ENCODE results near the gene UBALD1.

Gene UBALD1

DNA sequence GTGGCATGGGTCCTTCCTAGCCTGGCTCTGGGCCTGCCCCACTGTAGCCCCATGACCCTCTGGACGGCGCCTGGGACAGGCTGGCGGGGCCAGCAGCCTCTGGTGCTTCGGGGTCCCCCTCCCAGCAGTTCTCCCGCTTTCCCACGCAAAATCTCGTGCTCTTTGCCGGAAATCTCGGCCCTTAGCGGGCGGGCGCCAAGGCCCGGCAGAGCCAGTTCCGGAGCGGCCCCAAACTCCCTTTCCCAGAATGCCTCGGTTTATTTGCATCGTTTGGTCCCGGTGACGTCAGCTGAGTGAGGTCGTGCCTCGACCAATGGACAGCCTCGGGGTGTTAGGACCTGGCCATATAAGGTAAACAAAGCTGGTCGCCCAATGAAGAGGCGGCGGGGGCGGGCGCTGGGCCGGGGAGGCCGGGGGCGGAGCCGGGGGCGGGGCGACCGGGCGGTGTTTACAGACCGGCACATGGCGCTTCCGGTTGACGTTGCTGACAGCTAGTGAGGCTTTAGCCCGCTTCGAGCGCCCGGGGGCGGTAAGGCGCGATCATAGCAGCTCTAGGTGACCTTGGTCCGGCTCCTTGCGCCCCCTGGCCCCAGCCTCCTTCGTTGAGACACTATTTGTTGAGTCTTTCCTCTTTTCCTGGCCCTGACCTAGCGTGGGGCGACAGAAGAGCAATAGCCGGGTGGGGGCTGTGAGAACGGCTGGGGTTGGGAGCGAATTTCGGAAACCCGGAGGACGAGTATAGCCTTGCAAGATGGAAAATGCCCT, 1.5 kb upstream of the UBALD1 start:
- DNase-seq (ENCODE audit: insufficient read length, low spot score) (peak; percentile 93), FAIRE-seq (peak; percentile 99)

DNA sequence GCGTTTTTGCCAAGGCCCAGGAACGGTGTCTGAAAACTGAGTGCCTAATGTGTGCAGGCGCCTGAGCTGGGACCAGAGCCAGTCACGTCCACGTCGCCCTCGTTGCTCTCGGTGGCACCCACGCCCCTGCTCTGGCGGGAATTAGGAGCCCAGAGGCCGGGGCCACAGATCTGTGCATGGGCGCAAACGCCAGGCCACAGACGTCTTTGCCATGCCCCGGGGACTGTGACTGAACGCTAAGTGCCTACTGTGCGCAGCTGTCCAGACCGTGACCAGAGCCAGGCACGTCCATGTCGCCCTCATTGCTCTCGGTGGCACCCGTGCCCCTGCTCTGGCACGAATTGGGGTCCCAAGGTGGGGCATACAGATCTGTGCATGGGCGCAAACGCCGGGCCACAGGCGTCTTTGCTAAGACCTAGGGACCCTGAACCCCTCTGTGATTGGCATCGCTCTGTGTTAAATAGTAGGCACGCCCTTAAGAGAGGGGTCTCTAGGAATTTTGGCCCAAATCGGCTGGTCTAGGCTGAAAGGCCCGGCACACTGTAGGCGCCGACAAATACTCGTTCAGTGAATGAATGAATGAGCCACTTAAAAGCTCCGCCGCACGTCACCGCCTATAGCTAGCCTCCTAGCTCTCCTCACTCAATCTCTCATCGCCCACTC, 827 bp upstream of the UBALD1 start:
- DNase-seq (ENCODE audit: insufficient read length, low spot score) (no peak), FAIRE-seq (no peak)

DNA sequence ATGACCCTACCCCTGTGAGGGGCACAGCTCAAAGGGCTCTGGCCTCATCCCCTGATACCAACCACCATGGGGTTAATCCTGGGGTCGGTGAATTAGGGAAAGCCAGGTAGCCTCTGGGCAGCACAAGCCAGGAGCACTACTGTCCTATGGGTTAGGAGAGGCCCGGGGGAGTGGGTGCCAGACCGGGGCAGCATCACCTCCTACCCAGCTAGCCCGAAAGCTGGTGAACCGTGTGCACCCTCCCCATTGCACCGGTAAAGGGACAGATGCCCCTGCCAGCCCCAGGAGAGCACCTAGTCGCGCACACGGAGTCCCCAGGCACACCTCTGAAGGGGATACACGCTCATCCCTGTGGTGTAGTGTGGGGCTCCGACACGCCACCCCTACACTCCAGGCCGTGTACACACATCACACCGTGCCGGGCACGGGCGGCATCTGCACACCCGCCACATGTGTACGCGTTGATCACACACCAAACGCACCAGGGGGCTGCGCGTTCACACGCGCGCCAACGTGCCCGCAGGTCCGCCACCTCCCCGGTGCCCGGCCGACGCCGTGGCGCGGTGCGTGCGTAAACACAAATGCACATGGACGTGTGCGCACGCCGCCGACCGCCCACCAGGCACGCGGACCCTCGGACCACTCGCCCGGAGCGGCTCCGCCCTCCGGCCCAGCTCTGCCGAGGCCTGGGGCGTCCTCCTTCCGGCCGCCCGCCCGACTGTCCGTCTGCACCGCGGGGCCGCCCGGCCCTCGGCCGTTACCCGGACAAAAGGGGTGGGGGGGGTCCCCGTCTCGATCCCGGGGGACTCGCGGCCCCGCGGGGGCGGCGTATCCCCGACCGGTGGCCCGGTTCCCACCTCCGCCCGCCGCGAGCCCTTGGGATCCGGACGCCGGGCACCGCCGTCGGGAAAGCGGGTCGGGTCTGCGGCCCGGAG, 785 bp downstream of the UBALD1 start:
- DNase-seq (ENCODE audit: insufficient read length, low spot score) (peak; percentile 43), FAIRE-seq (no peak)

DNA sequence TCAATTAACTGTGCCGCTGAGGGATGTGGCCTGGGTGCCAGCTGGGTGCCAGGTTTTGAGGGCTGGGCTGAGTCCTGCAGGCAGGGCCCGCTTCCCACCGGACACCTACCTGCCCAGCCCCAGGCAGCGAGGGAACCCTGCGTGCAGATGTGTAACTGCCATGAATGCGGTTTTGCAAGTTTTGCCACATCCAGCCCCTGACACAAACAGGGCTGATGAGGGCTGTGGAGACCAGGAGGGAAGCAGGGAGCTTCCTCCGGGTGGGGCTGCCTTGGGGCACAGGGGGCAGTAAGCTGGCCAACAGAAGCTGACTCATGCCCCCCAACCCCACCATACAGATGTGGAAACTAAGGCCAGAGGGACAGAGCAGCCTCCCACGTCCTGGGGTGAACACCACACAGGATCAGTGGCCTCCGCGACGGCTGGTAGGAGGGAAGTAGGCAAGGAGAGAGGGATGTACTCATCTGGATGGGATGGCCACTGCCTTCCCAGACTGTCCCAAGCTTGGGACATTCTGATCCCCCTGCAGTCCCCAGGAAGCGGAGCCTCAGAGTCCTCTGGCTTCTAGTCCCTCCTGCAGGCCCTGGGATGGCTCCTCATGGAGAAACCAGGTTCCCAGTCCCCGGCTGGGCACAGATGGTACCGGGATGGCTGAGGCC, 1.6 kb downstream of the UBALD1 start:
- DNase-seq (ENCODE audit: insufficient read length, low spot score), result no peak
- FAIRE-seq, result no peak

DNA sequence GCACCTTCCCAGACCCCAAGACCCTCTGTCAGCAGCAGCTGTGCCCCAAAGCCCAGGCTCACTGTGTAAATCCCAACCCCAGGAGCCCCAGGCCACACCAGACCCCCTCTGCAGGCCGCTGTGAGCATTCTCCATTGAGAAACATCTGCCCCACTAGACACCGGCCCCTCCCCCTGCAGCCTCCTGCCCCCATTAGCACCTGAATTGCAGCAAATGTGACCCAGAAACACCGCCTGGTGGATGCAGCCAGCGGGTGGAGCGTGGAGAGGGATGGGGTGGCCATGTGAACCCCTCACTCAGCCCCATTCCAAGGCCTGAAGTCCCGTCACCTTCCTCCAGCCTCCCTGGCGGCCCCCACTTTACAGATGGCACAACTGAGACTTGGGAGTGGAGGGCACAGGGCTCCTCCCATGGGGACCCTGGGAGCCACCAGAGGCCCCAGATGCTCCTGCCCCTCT, 2.2 kb downstream of the UBALD1 start:
- DNase-seq (ENCODE audit: insufficient read length, low spot score) (no peak), FAIRE-seq (no peak)

DNA sequence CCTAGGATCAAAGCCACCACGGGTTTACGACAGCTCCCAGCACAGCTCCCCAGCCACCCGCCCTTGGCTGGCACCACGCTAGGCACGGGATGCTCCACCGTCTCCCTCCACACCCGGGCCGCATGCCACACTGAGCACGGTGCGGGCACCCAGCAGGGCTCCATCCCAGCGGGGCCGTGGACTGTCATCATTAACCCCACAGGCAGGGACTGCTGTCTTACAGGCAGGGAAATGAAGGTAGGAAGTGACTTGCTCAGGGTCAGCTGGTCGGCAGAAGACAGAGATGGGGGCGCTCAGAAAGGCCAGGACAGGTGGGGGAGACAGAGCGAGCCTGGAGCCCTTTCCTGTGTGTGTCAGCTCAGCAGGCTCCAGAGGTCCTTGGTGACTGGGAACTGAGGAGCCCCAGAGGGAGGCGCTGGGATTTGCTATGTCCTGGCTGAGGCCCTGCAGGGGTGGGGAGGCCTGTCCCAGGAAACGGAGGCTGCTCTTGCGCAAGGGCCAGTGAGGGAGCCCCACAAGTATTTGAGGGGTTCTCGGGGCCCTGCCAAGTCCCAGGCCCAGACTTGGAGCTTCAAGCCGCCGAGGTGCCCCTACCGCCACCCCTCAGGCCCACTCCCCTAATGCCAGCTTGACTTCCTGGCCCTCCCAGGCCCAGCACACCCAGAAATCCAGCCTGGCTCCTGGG, 3.2 kb downstream of the UBALD1 start:
- FAIRE-seq, result no peak
- no peak for DNase-seq (ENCODE audit: insufficient read length, low spot score)

DNA sequence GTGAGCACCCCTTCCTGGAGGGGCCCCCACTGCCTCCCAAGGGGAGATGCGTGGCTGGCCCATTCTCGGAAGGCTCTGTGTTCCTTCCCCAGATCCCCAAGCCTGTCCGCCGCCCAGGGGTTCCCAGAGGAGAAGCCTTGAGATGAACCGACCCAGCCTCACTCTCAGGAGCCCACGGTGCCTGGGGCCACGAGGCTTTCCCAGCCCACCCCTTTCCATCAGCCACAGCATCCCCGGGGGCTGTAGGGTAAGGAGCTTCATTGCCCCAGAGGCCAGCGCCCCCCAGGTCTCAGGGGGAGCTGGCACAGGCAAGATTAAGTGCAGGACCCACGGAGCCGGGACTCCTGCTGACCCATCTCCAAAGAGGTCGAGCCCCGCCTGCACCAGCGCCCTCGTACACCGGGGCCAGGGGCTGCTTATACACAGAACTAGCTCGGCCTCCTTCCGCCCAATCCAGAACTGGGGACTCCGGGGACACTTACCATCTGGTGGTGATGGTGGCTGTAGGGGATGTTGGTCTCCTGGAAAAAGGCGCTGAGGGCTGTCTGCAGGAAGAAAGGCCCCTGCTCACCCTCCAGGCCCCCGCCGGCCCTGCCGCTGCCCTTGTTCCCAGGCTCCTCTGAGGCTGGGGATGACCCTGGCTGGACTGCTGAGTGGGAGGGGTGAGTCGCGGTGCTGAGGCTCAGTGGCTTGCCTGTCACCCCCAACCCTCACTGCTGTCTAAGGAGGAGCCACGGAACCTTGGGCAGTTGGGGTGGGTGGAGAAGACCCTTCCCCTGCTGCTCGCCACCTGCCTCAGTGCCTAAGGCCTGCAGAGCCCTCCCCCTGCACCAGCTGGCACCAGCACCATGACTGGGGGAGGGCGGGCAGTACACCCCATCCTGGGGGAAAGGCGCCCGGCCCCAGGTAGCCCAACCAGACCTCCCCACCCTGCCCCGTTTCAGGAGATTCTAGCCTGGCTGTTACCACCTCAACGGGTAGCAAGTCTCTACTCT, 4.4 kb downstream of the UBALD1 start:
- no peak for DNase-seq (ENCODE audit: insufficient read length, low spot score)
- FAIRE-seq, result no peak

DNA sequence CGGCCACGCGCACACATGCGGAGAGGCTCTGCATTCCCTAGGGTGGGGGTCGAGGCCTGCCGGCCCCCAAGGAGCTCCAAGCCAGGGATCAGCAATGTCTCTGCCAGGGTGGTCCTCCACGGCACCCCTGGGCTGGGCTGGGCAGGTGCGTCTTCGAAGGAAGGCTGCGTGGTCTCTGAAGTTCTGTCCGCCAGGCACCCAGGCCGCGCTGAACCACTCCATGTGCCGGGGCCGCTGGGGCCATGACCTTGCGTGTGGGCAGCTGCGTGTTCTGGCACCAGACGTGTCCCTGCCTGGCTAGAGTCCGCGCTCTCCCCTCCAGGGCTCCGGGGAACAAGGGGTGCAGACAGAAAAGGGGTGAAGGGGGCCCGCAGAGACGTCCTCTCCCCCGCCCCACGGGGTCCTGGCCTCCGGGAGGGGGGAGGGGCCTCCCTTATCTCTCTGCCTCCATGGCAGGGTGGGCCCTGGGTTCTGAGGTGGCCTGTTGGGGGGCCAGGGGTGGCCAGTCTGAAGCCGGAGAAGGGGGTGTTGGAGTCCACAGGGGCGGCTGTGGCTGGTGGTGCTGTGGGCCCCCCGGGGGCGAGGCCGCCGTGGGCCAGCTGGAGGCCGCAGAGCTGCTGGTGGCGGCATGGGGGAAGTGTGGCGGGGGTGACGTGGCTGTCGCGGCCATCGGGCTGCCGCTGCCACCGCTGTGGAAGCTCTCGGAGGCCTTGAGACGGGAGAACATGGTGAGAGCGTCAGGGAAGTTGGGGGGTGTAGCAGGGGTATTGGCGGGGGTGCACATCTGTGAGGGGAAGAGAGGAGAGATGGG, 5.3 kb downstream of the UBALD1 start:
- FAIRE-seq, result no peak

DNA sequence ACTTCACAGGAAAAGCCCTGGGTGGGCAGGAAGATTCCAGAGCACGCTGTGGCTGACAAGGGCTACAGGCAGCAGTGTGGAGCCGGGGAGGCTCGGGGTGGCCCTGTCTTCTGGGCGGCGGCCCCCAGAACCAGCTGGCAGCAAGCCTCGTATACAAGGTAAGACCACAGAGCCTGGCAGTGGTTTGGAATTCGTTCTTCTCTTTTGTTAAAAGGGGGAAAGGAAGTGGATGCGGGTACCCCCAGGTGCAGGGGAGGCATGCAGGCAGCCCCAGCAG, 6.0 kb downstream of the UBALD1 start:
- no peak for FAIRE-seq
- no peak for DNase-seq (ENCODE audit: insufficient read length, low spot score)

More for the DNA sequence above, 5.3 kb downstream of the UBALD1 start:
- DNase-seq (ENCODE audit: insufficient read length, low spot score), result no peak

DNA sequence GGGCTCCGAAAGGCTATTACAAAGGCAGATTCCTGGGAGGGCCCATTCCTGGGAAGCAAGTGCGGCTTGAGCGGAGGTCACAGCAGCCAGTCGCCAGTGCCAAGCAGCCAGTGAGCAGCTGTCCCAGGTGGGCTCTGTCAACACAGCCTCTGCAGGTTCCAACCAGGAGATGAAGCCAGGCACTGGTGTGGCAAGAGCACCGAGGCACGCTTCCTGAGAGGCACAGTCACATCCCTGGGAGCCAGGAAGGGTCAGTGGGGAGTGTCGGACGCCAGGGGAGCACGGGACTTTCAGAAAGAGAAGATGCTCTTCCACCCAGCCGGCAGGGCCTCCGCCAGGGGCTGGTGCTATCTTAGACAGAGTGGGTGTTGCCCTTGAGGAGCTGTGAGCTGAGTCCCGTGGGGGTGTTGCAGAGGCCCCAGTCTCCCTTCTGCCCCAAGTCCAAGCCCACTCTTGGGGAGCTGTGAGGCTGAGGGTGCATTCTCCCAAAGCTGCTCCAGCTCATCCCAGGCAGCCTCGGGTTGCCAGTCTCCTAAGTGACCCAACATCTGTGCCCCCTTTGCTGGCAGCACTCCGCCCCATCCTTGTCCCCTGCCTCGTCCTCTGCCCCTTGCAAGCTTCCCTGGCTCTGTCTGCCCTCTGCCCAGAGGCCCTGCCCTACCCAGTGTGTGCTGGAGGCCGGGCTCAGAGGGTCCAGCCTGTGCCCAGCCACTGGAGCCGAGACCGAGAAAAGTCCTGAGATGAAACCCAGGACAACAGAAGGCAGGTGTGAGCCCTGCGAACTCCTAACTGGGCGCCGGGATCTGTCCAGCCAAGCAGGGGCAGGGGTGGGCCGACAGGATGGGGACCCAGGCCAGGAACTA, 6.6 kb downstream of the UBALD1 start:
- FAIRE-seq, result no peak

DNA sequence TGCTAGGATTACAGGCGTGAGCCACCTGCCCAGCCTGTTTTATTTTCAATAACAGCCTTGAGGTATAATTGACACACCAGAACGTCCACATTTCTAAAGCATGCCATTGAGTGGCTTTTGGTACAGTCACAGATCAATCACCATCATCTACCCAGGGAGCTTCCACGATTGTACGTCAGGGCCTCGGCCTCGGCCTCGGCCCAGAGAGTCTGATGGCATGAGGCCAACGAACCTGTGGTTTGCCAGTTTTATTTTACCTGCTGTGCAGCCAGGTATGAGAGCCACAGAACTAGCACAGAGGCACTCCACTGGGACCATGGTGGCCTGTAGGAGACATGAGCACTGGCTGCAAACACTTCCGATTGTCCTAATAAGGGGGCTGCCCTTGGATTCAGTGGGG, 8.3 kb downstream of the UBALD1 start:
- FAIRE-seq (no peak), DNase-seq (ENCODE audit: insufficient read length, low spot score) (no peak)

More for the DNA sequence above, 6.6 kb downstream of the UBALD1 start:
- DNase-seq (ENCODE audit: insufficient read length, low spot score), result no peak

DNA sequence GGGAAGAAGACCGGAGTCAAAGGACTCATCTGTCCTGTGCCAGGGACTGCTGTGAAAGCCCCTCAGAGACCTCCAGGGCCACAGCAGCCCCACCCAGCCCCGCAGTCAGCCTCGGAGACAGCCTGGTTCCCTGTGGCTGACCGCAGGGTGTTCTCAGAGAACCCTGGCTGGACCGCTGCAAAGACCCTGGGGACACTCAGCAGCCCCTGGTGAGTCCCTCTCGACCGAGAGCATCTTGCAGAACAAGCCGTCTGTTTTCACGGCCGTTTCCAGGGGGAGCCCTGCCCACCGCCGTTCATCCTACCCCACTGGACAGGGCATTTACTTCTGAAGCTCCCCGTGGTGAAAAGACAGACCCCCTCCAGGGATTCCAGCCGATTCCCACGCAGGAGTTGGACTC, 10.3 kb downstream of the UBALD1 start:
- DNase-seq (ENCODE audit: insufficient read length, low spot score) (no peak), FAIRE-seq (no peak)

DNA sequence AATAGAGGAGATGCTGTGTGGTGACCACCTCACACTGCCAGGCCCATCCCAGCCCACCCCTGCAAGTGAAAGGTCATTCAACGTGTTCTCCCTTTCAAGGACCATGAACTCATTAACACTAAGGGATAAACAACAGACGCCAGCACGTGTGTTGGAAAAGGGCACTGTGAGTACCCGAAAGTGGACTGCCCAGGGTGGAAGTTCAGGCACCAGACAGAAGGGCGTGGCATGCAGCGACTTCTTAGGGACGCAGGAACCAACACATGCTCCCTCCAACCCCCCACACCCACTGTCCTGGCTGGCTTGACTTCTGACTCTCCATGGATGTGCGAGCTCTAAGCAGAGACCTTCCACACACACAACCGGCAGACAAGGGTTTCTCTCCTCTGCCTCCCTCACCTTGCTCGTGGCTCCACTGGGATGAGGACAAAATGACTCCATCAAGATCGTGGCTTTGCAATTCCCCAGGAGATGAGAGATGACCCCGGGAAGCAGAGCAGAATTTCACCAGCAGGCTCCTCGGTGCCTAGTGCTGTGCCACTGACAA, 11.0 kb downstream of the UBALD1 start:
- no peak for FAIRE-seq

DNA sequence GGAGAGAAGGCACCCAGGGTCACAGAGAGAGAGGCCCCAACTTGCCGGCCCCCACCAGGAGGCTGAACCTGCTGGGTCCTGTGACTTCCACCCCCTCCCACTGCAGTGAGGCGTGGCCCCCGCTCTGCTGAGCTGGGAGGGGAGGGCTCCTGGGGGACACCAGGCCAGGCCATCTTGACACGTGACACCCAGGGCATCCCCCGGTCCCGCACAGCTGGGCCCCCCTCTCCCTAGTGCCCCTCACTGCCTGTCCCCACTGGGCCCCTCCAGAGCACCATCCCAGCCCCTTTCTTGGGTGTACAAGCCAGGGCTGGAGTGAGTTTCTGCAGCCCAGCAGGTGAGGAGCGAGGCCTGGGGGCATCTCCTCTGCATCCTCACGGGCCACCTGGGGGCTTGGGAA, 12.4 kb downstream of the UBALD1 start:
- DNase-seq (ENCODE audit: insufficient read length, low spot score), result no peak

More for the DNA sequence above, 11.0 kb downstream of the UBALD1 start:
- DNase-seq (ENCODE audit: insufficient read length, low spot score), result no peak

DNA sequence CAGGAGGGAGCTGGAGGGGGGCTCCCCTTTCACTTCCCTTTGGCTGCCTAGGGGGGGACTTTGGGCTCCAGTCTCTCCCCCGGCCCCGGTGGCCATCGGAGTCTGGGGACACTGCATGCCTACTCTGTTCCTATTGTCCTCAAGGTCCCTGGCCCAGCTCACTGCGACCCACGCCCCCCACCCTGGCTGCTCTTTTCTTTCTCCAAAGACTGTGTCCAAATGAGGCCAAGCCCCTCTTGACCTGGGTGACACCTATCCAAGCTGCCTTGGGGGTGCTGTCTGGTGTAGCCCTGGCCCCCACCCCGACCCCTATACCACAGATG, 12.9 kb downstream of the UBALD1 start:
- DNase-seq (ENCODE audit: insufficient read length, low spot score) (no peak), FAIRE-seq (no peak)

More for the DNA sequence above, 12.4 kb downstream of the UBALD1 start:
- no peak for FAIRE-seq

DNA sequence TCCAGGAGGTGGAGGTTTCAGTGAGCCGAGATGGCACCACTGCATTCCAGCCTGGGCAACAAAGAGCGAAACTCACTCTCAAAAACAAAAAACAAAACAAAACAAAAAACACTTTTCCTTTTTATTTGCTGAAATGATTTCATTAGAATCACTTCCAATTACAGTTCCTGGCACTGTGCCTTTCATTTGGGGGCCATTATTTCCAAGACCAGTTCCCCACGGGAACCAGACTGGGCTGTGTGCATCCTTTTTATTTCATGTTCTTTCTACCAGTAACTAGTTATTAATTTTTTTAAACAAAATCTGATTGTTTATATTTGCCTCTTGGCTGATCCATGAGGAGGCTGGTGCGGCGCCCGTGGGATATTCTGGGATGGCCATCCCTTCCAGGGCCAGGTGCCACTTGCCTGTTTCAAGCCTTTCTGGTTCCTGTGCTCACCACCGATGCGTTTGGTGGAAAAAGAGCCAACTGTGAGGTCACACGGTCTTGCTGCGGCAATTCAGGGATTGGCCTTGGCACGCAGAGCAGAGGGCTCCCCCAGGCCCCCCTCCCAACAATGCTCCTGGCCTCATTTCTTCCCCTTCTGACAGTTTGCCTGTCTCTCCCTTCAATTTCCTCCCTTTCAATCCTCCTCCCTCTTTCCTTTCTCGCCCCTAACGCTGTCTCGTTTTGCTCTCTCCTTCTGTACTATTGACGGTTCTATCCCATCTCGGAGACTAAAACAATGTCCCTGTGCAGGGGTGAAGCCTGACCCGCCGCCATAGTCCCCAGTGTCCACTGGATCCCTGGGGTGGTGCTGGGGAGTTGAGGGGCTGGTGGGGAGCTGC, 13.4 kb downstream of the UBALD1 start:
- DNase-seq (ENCODE audit: insufficient read length, low spot score), result no peak
- FAIRE-seq, result no peak
